MM.1S (cell line): ENCODE measurements around the gene RPL11.

Experiments
- CTCF ChIP-seq: fragments of 300-600 bp; sonication (generic); IDR thresholded peaks from 2 replicates; pipeline ENCODE4 v1.5.1; 2016; ENCODE audit warnings: antibody characterized with exemption, low read length, mixed read lengths
- EZH2 ChIP-seq: fragments of 300-600 bp; sonication (generic); optimal IDR thresholded peaks from 2 replicates; pipeline ENCODE3; 2017; ENCODE audit warnings: low read depth, mild to moderate bottlenecking, antibody characterized with exemption, low read length, mixed read lengths
- EZH2phosphoT487 ChIP-seq: fragments of 300-600 bp; sonication (generic); IDR thresholded peaks from 2 replicates; pipeline ENCODE4 v1.6.1; 2018; ENCODE audit warnings: antibody characterized with exemption, low read length

DNA sequence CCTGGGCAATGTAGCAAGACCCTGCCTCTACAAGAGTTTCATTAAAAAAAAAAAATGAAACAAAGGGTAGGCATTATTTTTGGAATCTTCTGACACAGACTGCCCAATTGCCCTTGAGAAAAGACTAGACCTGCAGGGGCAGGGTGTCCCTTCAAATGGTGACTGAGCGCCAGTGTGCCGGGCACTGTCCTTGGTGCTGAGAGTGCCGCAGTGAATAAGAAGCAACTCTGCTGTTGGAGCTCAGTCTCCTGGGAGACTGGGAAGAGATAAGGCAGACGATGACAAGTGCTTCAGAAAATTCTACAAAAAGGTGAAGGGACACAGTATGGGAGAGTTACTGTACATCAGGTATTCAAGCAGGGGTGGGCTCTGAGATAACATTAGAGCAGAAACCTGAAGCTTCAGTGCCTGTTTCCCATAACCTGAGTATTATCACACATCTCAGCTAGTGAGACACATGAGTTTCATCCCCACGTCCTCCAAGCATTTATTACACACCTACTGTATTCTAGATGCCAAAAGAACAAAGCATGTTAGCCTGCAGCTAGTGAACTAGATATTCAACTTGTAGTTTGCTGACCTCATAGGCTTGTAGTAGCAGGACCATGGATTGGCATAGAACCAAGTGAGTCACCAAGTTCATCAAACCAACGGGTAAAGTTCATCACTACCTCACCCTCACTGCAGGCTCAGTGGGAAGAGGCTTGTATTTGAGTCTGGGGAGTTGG is 18.4 kb upstream of the RPL11 start:
- no peak for TF ChIP-seq CTCF
- no peak for TF ChIP-seq EZH2
- TF ChIP-seq EZH2phosphoT487: no peak
